B cell (primary cell): ENCODE results near the gene KRTAP19-1.

Source experiments
- EZH2 ChIP-seq: IDR thresholded peaks from 2 replicates; pipeline ENCODE4 v1.6.1; 2012; ENCODE audit warnings: borderline replicate concordance, low read depth, mild to moderate bottlenecking, moderate library complexity, low read length; ENCODE audit not compliant: insufficient read depth, poor library complexity, severe bottlenecking
- TF ChIP-seq, protein P1 (sequence below): fragments of 200-600 bp; IDR thresholded peaks from one replicate; pipeline ENCODE4 v1.8.0; 2022; ENCODE audit warnings: antibody characterized with exemption, mild to moderate bottlenecking

DNA sequence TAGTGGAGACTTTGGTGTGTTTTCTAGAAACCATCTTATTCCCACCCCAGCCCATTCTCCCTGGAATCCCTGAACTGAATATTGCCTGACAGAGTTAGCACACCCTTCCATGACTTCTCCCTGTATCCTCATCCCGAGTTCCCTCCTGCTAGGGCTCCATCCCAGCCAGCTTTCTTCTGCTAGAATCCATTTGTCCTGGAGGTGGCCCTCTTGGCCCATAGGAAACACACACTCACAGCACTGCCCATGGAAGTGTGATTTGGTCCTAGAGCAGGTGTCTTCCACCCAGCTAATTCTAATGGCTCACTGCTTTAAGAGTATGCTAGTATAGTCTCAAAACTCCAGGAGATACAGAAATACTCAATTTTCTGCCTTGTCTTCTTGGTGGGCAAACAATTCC lies 36.0 kb downstream of the KRTAP19-1 start:
- TF ChIP-seq, protein P1, sequence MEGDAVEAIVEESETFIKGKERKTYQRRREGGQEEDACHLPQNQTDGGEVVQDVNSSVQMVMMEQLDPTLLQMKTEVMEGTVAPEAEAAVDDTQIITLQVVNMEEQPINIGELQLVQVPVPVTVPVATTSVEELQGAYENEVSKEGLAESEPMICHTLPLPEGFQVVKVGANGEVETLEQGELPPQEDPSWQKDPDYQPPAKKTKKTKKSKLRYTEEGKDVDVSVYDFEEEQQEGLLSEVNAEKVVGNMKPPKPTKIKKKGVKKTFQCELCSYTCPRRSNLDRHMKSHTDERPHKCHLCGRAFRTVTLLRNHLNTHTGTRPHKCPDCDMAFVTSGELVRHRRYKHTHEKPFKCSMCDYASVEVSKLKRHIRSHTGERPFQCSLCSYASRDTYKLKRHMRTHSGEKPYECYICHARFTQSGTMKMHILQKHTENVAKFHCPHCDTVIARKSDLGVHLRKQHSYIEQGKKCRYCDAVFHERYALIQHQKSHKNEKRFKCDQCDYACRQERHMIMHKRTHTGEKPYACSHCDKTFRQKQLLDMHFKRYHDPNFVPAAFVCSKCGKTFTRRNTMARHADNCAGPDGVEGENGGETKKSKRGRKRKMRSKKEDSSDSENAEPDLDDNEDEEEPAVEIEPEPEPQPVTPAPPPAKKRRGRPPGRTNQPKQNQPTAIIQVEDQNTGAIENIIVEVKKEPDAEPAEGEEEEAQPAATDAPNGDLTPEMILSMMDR = no peak
- no peak for TF ChIP-seq EZH2
